ENCODE results near the gene KLK10. TPM values are rescaled to one million over a fixed set of nuclear protein-coding genes. Genes with fewer than 3 reads are reported as not detected.

The KLK10 gene
- total RNA-seq, 1 donor from 2014 or later, result 6.7 TPM

- no peak overlapping the region for H3K4me3 ChIP-seq (ENCODE audit: low read depth, low read length)
- DNase-seq (ENCODE audit: low read depth), result no peak
- no peaks in the 10 kb centered on the region for H3K36me3 ChIP-seq (ENCODE audit: control insufficient read depth, insufficient read depth, low read length)
- TF ChIP-seq CTCF (IDR thresholded peaks at IDR 0.05; ENCODE audit: insufficient read depth, low read length, poor library complexity, severe bottlenecking), result no peak
- H3K27me3 ChIP-seq (ENCODE audit: control insufficient read depth, insufficient read depth, low read length), result peaks cover 13% of the 10 kb centered on the region
Measured at GRCh38 chr19:51012661-51013190, 6.8 kb downstream of the KLK10 start.

- DNase-seq (ENCODE audit: low read depth), result no peak
- Histone ChIP-seq H3K27me3 (ENCODE audit: control insufficient read depth, insufficient read depth, low read length) (no peaks in the 10 kb centered on the region), H3K36me3 (ENCODE audit: control insufficient read depth, insufficient read depth, low read length) (no peaks in the 10 kb centered on the region), H3K4me3 (ENCODE audit: low read depth, low read length) (no peak overlapping the region)
- TF ChIP-seq CTCF (IDR thresholded peaks at IDR 0.05; ENCODE audit: insufficient read depth, low read length, poor library complexity, severe bottlenecking), result no peak
Measured at GRCh38 chr19:51010066-51010795, 9.3 kb downstream of the KLK10 start.

GRCh38 chr19:51009061-51009891, 10.2 kb downstream of the KLK10 start:
- Histone ChIP-seq H3K36me3 (ENCODE audit: control insufficient read depth, insufficient read depth, low read length) (no peaks in the 10 kb centered on the region), H3K27me3 (ENCODE audit: control insufficient read depth, insufficient read depth, low read length) (no peaks in the 10 kb centered on the region), H3K4me3 (ENCODE audit: low read depth, low read length) (no peak overlapping the region)
- no peak for DNase-seq (ENCODE audit: low read depth)
- TF ChIP-seq CTCF (IDR thresholded peaks at IDR 0.05; ENCODE audit: insufficient read depth, low read length, poor library complexity, severe bottlenecking), result no peak

DNA sequence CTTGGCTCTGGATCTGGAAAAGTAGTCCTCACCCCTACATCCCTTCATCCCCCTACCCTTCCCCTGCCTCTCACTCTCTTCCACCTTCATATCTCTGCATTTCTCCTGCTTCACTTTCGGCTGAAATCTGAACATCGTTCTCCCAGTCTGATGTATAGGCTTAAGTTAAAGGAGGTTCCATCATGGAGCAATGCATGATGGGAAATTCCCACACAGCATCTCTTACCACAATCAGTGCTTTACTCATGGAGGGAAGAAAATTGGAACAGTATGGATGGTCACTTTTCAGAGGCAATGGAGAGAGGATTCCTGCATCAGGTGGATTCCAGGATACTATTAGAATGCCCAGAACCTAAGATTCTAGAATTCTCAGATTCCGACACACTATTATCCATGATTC, 12.0 kb downstream of the KLK10 start:
- no peak for DNase-seq (ENCODE audit: low read depth)
- no peaks in the 10 kb centered on the region for H3K36me3 ChIP-seq (ENCODE audit: control insufficient read depth, insufficient read depth, low read length)
- H3K27me3 ChIP-seq (ENCODE audit: control insufficient read depth, insufficient read depth, low read length), result no peaks in the 10 kb centered on the region
- no peak for TF ChIP-seq CTCF (IDR thresholded peaks at IDR 0.05; ENCODE audit: insufficient read depth, low read length, poor library complexity, severe bottlenecking)
- H3K4me3 ChIP-seq (ENCODE audit: low read depth, low read length), result no peak overlapping the region

DNA sequence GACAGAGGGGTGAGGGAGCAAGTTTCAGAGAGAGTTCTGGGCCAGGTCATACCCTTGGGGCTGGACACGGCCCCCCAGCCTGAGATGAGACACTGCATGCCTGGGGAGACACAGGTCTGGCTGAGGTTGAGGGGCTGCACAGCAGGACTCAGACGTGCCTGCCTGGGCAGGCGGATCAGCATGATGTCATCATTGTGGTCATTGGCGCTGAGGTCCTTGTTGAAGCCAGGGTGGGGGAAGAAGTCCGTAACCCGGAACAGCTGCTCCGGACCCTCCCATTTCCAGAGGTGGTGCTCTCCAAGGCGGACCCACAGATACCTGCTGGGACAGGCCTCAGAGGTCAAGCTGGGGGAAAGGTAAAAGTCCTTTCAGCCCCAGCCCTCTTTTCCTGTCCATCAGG, 13.1 kb downstream of the KLK10 start:
- H3K36me3 ChIP-seq (ENCODE audit: control insufficient read depth, insufficient read depth, low read length), result no peaks in the 10 kb centered on the region
- no peak for DNase-seq (ENCODE audit: low read depth)
- peaks cover 3% of the 10 kb centered on the region for H3K27me3 ChIP-seq (ENCODE audit: control insufficient read depth, insufficient read depth, low read length)
- no peak for TF ChIP-seq CTCF (IDR thresholded peaks at IDR 0.05; ENCODE audit: insufficient read depth, low read length, poor library complexity, severe bottlenecking)
- H3K4me3 ChIP-seq (ENCODE audit: low read depth, low read length), result no peak overlapping the region
